Measurements from ENCODE around the gene HSF2BP.
A peak's percentile ranks its signal among the peaks of the same experiment; 100 is the strongest.
"Not testable (repeated sequence)": the region's sequence is repeated elsewhere in the genome, so short reads cannot be mapped to it uniquely, and the experiment has no call there.

The HSF2BP gene

DNA sequence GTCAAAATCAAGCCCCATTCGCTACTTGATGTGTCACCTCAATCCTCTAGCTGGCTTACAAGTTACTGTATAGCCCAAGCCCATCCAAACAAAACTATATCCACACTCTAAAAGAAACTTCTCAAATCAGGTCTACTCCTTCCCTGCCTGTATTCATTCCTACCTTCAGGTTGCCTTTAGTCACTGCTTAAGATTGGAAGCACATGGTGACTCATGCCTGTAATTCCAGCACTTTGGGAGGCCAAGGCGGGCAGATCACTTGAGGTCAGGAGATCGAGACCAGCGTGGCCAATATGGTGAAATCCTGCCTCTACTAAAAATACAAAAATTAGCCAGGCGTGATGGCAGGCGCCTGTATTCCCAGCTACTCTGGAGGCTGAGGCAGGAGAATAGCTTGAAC lies 7.4 kb downstream of the HSF2BP start:
- not testable (repeated sequence) for DNase-seq (ENCODE audit: low read depth)

DNA sequence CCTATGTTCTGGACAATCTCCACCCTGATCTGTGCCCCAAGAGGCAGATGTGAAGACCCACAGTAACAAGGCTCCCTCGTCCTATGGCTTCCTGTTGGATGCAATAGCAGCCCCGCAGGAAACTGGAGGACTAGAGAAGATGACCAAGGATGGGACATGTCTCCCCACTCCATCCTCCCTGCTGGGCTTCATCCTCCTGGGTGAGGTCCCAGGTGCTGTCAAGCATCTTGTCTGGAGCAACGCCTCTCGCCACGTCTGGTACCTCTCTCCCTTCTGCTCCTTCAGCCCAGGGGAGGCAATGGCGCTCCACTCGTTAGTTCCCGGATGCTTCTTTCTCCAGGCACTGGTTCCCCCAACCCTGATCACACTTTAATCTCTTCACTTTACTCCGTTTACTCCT lies 11.1 kb downstream of the HSF2BP start:
- no peak for DNase-seq (ENCODE audit: low read depth)

DNA sequence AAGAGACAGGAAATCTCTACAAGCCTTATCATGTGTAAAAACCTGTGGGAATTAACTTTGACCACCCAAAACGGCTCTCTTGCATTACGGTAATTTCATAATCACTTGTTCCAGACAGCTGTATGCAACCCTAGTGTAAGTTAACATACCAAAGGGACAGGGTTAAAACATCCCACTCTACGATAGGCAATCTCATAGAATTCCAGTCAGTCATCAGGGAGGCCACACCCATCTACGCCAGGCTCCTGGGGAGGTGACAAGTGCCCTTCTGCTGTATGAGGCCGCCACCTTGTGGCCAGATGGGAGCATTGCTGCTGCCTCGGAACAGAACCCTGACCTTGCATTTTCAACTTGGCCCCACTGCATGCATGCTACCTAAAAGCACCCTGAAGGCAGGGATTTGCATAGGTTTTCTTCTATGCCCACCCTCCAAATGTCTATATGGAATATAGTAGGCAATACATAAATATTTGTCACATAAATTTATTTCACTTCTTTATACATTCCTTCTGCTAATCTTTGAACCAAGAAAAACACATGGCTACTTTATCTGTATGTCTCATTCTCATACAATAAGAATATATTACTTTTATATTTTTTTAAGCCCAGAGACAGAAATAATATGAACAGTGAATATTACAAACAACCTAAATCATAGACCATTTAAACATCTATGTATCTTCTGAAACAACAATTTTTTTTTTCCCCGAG lies 12.6 kb downstream of the HSF2BP start:
- peak; percentile 64 for DNase-seq (ENCODE audit: low read depth)

DNA sequence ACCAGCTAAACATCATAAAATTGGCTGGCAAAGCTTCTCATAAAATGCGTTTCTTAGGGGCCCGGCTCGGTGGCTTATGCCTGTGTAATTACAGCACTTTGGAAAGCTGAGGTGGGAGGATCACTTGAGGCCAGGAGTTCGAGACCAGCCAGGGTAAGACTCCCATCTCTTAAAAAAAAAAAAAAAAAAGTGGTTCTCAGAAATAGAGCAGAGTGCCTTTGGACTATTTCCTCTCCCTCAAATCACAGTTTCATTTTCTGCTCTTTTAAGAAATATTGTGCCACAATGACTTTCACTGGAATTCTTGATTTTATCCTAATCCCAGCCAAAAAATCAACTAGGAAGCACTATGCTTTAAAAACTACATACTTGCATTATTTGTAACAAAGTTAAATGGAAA lies 13.3 kb downstream of the HSF2BP start:
- no peak for DNase-seq (ENCODE audit: low read depth)

DNA sequence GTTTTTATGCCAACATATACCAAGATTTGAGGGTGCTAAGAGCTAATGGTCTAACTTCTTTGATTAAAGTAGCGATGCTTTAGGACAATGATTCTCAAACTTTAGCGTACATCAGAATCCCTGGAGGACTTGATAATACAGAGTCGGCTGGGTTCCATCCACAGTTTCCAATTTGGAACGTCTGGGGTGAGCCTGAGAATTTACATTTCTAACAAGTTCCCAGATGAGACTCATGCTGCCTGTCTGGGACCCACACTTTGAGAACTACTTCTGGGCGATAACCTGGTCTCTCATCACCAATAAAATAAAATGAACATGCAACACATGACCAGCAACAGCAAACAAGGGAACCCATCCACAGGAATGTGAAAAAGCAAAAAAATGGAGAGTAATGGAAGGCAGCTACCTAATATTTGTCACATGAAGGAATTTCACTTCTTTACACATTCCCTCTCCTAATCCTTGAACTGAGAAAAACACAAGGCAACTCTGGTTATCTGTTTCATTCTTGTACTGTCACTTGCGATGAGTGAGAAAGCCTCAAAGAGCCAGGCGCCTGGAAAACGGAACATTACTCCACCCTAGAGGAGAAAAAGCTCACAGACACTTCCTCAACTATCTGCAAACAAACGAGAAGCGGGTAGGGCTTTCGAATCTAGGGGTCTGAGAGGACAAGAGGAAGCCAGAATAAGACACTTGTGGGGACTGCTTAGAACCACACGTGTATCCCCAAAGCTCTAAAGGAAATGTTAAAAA lies 14.0 kb downstream of the HSF2BP start:
- peak; percentile 59 for DNase-seq (ENCODE audit: low read depth)

DNA sequence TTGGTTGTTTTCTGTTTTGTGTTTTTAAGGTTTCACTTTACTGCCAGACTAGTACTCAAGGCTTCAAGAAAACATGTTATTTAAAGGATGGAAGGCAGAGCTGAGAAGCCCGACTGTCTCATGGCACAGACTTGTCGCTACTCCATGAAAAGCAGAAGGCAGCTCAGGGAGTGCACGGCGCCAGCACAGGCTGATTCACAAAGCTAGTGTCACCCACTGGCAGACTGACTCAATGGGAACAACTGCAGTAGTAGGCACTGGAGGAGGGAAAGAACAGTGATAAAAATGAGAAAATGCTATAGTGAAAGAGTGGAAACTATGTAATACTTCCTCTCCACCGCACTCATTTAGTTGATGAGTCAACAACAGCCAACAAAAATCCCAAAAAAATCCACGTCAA lies 14.7 kb downstream of the HSF2BP start:
- no peak for DNase-seq (ENCODE audit: low read depth)

DNA sequence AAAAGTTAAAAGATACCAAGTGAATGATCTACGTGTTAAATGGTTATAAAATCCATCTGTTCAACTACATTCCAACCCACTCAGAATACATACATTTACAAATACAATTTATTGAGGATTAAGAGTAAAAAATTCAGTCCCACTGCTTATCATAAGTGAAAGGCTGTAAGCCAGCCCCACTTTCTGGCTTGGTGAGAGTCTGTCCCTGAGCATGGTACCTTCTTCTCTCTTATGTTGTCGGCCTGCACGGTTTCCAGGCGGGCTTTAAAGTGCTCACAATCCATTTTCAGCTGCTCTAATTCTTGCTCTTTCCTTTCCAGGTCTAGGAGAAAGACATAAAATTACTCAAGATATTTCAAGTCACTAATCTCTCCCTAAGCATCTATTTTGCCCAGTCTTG lies 15.2 kb downstream of the HSF2BP start:
- DNase-seq (ENCODE audit: low read depth) = no peak

DNA sequence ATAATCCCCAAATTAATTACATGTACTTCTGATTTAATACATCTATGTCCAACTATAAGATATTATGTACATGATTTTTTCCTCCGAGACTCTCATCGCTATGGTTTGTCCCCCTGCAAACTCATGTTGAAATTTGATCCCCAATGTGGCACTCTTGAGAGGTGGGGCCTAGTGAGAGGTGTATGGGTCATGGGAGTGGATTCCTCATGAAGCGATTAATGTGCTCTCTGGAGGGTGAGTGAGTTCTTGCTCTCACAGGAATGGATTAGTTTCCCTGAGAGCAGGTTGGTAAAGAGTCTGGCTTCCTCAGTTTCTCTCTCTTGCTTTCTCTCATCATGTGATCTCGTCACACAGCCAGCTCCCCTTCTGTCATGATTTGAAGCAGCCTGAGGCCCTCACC lies 16.1 kb downstream of the HSF2BP start:
- DNase-seq (ENCODE audit: low read depth) = no peak

DNA sequence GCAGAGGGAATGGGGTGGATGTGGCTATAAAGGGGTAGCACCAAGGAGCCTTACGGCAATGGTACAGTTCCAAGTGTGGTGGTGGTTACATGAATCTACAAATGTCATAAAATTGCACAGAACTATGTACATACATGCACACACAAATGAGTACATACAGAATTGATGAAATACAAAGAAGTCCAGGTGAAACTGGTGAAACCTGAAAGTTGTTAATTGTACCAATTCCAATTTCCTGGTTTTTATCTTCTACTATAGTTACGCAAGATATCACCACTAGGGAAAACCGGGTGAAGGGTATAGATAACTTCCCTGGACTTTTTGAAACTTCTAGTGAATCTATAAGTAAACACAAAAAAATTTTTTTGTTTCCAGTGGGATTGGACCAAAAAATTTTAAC lies 18.9 kb downstream of the HSF2BP start:
- no peak for DNase-seq (ENCODE audit: low read depth)

DNA sequence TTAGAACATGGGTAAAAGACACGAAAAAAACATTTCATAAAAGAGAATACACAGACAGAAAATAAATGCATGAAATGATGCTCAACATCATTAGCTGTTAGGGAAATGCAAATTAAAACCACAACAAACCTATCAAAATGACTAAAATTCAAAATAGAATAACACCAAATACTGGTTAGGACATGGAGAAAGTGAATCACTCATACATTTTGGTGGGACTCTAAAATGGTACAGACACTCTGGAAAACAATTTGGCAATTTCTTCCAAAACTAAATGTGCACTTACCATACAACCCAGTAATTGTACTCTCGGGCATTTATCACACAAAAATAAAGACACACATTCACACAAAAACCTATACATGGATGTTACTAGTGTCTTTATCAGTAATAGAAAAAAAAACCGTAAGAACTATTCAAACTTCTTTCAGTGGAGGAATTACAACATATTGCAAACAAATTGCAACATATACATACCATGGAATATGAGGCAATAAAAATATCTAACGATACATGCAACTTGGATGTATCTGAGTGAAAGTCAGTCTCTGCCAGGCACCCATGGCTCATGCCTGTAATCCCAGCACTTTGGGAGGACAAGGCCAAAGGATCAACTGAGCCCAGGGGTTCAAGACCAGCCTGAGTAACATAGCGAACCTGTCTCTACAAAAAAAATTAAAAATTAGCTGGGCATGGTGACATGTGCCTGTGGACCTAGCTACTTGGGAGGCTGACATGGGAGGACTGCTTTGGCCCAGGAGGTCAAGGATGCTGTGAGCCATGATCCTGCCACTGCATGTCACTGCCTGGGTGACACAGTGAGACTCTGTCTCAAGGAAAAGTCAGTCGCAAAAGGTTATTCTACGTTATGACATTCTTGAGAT lies 19.6 kb downstream of the HSF2BP start:
- DNase-seq (ENCODE audit: low read depth) = no peak

DNA sequence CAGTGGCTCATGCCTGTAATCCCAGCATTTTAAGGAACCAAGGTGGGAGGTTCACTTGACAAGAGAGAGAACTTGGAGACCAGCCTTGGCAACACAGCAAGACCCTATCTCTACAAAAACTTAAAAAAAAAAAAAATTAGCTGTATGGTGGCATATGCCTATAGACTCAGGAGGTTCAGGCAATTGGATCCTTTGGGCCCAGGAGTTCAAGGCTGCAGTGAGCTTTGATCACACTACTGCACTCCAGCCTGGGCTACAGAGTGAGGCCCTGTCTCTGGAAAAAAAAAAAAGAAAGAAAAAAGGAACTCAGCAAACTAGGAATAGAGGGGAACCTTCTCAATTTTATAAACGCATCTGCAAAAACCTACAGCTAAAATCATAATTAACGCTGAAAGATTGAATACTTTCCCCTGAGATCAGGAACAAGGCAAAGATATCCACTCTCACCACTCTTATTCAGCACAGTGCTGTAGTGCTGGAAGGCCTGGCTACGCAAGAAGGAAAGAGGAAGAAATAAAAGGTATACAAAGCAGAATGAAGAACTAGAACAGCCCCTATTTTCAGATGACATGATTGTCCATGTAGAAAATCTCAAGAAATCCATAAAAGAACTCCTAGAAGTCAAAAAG lies 21.6 kb downstream of the HSF2BP start:
- no peak for DNase-seq (ENCODE audit: low read depth)

DNA sequence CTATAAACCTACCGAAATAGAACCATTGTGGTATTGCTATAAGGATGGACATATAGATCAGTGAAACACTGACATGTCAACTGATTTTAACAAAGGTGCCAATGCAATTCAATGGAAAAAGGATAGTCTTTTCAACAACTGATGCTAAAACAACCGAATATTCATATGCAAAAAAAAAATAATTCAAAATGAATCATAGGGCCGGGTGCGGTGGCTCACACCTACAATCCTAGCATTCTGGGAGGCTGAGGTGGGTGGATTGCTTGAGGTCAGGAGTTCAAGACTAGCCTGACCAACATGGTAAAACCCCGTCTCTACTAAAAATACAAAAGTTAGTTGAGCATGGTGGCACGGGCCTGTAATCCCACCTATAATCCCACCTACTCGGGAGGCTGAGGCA lies 23.9 kb downstream of the HSF2BP start:
- no peak for DNase-seq (ENCODE audit: low read depth)

DNA sequence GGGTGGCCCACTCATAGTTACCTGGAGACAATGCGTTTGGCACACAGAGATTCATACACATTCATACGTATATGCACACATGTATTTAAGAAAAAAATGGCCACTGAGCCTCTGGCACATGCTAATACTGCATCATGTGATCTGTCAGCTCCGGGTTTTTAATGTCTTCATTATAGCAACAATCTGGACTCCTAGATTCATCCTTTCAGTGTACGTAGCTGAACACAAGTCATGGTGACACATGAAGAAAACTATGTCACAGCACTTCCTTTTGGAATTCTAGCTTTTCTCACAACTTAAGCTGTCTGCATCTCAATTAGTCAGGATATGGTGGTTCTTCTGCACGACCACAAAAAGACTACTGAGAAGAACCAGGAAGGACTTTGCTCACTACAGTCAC lies 24.7 kb downstream of the HSF2BP start:
- DNase-seq (ENCODE audit: low read depth) = peak; percentile 32

DNA sequence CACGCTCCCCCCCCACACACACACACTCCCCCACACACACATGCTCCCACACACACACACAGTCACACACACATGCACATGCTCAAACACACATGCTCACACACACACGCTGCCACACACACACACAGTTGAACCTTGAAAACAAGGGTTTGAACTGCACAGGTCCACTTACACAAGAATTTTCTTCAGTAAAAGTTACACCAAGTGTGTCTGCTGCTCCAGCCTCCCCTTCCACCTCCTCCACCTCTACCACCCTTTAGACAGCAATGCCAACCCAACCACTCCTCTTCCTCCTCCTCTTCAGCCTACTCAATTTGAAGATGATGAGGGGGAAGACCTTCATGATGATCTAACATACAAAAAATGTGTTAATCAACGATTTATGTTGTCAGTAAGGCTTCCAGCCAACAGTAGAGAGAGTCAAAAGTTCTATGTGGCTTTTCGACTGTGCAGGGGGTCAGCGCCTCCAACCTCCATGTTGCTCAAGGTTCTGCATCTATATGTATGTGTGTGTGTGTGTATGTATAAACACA lies 26.8 kb downstream of the HSF2BP start:
- no peak for DNase-seq (ENCODE audit: low read depth)

DNA sequence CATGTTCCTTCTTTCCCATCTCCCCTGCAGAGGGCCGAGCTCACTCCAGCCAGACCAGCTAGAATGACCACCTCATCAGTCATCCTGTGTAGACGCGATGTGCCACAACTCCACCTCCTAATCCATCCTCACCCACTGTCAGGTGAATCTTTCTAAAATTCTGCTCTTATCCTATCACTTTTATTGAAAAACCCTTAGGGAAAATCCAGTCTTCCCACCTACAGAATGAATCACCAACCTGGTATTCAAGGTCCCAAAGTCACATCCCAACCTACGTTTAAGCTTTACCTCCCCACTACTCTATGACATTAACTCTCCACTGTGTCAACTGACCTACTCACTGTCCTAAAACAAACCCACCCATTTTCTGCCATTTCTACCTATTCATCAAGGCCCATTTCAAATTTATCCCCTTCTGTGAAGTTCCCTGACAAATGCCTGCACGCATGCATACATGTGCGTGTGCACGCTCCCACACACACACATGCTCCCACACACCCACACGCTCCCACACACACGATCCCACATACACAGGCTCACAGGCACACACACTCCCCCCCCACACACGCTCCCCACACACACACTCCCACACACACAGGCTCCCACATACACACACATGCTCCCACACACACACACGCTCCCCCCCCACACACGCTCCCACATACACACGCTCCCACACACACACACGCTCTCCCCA lies 27.7 kb downstream of the HSF2BP start:
- no peak for DNase-seq (ENCODE audit: low read depth)

DNA sequence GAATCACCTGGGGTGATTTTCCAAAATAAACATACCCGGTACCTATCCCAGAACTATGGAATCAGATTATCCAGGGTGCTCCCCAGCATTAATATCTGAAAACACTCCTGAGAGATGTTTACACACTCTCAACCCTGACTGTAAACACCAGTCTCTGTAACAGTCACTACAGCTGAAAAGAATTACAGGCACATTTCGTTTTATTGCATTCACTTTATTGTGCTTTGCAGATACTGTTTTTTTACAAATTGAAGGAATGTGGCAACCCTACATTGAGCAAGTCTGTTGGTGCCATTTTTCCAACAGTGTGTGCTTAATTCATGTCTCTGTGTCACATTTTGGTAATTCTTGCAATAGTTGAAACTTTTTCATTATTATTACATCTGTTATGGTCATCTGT lies 31.8 kb downstream of the HSF2BP start:
- DNase-seq (ENCODE audit: low read depth) = no peak

DNA sequence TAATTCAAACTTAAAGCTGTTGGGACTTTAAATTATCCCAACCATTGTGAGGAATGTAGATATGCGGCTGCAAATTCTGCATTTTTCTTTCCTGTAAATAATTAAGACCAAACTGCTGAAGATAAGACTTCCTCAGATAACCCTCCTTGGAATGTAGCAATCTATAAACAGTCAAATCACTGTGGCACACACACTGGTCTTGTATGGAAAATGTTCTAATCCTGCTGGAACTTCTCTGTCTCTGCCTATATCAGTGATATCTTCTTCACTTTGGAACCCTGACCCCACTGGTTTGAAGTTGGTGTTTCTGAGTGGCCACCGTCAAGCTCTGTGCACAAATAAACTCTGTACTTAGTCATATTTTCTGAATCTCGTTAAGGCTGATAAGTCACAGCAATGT lies 32.9 kb downstream of the HSF2BP start:
- no peak for DNase-seq (ENCODE audit: low read depth)

DNA sequence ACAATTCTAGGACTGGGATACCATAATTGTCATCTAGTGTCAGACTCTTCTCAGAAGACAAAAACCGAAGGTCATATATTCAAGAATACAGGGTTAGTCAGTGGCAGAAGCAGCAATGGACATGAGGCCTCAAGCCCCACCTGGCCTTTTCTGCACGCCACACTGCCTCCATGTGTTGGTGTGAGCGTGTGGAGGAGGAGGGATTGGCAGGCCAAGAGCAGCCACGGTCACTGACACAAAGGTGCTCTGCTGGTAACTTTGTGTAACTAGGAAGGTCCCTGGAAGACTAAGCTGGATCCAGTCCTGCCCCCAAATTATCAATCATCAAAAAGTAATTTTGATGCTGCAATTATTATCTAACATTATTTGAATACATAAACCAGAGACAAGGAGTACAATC lies 34.9 kb downstream of the HSF2BP start:
- DNase-seq (ENCODE audit: low read depth) = no peak

DNA sequence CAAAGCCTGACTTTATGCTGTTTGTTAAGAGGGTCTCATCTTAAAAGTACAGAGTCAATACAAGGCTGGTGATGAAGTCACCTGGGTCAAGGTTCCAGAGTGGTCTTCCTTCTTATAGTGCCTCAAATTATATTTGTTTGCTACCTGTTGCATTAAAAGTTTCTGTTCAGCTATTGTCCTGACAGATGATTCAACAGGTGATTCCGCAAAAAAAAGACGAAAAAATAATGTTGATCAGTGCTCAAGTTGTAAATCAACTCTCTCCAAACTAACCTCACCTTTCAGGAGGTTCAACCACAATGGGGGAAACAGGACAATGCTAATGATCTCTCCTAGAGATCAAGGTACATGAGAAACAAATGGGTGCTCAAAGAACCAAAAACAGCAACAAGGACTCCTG lies 35.7 kb downstream of the HSF2BP start:
- DNase-seq (ENCODE audit: low read depth) = no peak

DNA sequence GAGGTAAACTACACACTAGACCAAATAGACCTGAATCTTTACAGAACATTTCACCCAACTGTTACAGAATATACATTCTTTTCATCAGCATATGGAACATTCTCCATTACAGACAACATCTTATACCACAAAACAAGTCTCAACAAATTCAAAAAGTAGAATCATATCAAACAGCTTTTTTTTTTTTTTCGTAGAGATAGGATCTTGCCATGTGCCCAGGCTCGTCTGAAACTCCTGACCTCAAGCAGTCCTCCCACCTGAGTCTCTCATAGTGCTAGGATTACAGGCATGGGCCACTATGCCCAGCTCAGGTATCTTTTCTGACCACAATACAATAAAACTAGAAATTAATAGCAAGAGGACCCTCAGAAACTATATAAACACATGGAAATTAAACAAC lies 36.5 kb downstream of the HSF2BP start:
- DNase-seq (ENCODE audit: low read depth) = no peak

DNA sequence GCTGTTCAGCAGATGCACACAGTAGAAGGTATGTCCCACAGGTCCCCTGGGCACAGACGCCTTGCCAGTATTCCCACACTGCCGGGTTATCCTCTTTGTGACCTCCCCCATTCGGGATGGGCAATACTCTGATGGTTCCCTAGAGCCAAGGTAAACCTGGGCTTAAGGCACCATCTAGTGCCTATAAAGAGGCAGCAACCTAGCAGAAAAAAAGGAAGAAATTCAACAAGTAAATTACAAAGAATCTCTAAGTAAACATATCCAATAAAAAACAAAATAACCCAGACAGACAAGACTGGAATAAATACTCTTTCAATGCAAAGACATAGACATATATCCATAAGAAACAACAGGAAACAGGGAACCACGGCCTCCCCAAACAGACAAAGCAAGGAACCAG lies 39.4 kb downstream of the HSF2BP start:
- no peak for DNase-seq (ENCODE audit: low read depth)

DNA sequence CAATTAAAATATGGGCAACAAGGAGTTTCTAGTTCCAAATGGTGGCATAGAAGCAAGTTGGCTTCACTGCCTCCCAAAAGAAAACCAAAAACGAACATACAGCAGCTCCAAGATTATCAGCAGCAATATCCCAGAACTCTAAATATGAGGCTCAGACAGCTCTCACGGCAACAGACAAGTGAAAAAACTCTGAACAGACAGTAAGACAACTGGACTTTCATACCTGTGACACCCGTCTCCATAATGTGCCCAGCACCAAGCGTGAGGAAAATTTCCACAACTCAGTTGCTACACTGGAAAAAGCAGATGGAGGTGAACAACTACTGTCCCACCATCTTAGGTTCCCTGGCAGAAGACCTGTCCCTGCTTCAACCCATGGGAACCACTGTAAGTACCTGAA lies 39.9 kb downstream of the HSF2BP start:
- DNase-seq (ENCODE audit: low read depth) = no peak
